Ishikawa (cell line): ENCODE results near the gene LECT2.

Experiments used
- CEBPB ChIP-seq: IDR thresholded peaks from 2 replicates; pipeline ENCODE4 v1.6.1; 2012
- CREB1 ChIP-seq: IDR thresholded peaks from 2 replicates; pipeline ENCODE4 v1.6.1; 2012; ENCODE audit warnings: low read depth
- EGR1 ChIP-seq: IDR thresholded peaks from 2 replicates; pipeline ENCODE4 v1.6.1; 2012
- EP300 ChIP-seq: IDR thresholded peaks from 2 replicates; pipeline ENCODE4 v1.6.1; 2012; ENCODE audit warnings: borderline replicate concordance
- FOXM1 ChIP-seq: IDR thresholded peaks from 2 replicates; pipeline ENCODE4 v1.6.1; 2012; ENCODE audit warnings: low read depth, borderline replicate concordance
- MAX ChIP-seq: IDR thresholded peaks from 2 replicates; pipeline ENCODE4 v1.6.1; 2012
- NFIC ChIP-seq: IDR thresholded peaks from 2 replicates; pipeline ENCODE4 v1.6.1; 2012
- RAD21 ChIP-seq: IDR thresholded peaks from 2 replicates; pipeline ENCODE4 v1.6.1; 2012; ENCODE audit warnings: low read depth
- TAF1 ChIP-seq: IDR thresholded peaks from 2 replicates; pipeline ENCODE4 v1.6.1; 2012; ENCODE audit warnings: low read depth, mild to moderate bottlenecking
- TCF12 ChIP-seq: IDR thresholded peaks from 2 replicates; pipeline ENCODE4 v1.6.1; 2012; ENCODE audit warnings: low read depth
- TEAD4 ChIP-seq: IDR thresholded peaks from 2 replicates; pipeline ENCODE4 v1.6.1; 2012
- USF1 ChIP-seq: IDR thresholded peaks from 2 replicates; pipeline ENCODE4 v1.6.1; 2012
- YY1 ChIP-seq: IDR thresholded peaks from 2 replicates; pipeline ENCODE4 v1.6.1; 2012; ENCODE audit warnings: low read depth
- ZBTB7A ChIP-seq: IDR thresholded peaks from 2 replicates; pipeline ENCODE4 v1.6.1; 2012; ENCODE audit warnings: low read depth
- TF ChIP-seq, protein P1 (sequence below): IDR thresholded peaks from 2 replicates; pipeline ENCODE4 v1.6.1; 2012; ENCODE audit warnings: low read depth, mild to moderate bottlenecking

The LECT2 gene

GRCh38 chr5:135916638-135917263, 38.0 kb downstream of the LECT2 start:
- TF ChIP-seq USF1 (no peak), MAX (no peak), ZBTB7A (no peak), EGR1 (no peak), RAD21 (no peak), CREB1 (no peak), FOXM1 (no peak), CEBPB (no peak), TAF1 (no peak), NFIC (no peak), TEAD4 (no peak)

DNA sequence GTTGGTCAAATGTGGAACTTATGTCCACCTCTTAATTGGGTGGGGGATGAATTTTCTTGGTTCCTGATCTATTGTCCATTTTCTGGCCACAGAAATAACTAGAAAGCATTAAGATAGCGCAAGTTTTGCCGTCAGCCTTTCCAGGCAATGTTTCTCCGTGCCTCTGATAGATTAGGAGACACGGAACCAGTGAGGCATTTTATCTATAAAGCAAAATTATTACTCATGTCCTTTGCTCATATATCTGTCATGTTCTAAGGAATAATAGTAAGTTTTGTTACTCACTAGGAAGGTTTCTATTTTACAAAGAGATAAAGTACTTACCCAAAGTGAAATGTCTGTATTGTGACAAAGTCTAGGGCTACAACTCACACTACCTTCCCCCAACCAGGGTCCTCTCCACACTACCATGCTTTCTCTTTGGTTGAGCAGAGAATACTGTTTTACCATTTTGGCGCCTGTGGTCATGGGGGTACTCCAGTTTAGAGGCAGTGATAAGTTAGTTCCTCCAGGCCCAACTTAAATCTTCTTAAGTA, 39.2 kb downstream of the LECT2 start:
- TF ChIP-seq ZBTB7A = no peak
- TF ChIP-seq USF1 = no peak
- no peak for TF ChIP-seq FOXM1
- no peak for TF ChIP-seq RAD21
- TF ChIP-seq TCF12 = no peak
- no peak for TF ChIP-seq YY1
- TF ChIP-seq TAF1 = no peak
- TF ChIP-seq EGR1 = no peak
- TF ChIP-seq, protein P1, sequence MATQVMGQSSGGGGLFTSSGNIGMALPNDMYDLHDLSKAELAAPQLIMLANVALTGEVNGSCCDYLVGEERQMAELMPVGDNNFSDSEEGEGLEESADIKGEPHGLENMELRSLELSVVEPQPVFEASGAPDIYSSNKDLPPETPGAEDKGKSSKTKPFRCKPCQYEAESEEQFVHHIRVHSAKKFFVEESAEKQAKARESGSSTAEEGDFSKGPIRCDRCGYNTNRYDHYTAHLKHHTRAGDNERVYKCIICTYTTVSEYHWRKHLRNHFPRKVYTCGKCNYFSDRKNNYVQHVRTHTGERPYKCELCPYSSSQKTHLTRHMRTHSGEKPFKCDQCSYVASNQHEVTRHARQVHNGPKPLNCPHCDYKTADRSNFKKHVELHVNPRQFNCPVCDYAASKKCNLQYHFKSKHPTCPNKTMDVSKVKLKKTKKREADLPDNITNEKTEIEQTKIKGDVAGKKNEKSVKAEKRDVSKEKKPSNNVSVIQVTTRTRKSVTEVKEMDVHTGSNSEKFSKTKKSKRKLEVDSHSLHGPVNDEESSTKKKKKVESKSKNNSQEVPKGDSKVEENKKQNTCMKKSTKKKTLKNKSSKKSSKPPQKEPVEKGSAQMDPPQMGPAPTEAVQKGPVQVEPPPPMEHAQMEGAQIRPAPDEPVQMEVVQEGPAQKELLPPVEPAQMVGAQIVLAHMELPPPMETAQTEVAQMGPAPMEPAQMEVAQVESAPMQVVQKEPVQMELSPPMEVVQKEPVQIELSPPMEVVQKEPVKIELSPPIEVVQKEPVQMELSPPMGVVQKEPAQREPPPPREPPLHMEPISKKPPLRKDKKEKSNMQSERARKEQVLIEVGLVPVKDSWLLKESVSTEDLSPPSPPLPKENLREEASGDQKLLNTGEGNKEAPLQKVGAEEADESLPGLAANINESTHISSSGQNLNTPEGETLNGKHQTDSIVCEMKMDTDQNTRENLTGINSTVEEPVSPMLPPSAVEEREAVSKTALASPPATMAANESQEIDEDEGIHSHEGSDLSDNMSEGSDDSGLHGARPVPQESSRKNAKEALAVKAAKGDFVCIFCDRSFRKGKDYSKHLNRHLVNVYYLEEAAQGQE = no peak
- no peak for TF ChIP-seq TEAD4
- TF ChIP-seq NFIC = no peak
- no peak for TF ChIP-seq EP300
- no peak for TF ChIP-seq CEBPB
- TF ChIP-seq CREB1 = no peak
- no peak for TF ChIP-seq MAX

GRCh38 chr5:135913713-135914626, 40.8 kb downstream of the LECT2 start:
- TF ChIP-seq TAF1 = no peak
- no peak for TF ChIP-seq TEAD4
- no peak for TF ChIP-seq MAX
- no peak for TF ChIP-seq YY1
- TF ChIP-seq EGR1 = no peak
- no peak for TF ChIP-seq CEBPB
- no peak for TF ChIP-seq EP300
- TF ChIP-seq FOXM1 = no peak
- TF ChIP-seq CREB1 = no peak
- TF ChIP-seq, protein P1 = no peak
- TF ChIP-seq NFIC = no peak
- no peak for TF ChIP-seq RAD21
- TF ChIP-seq USF1 = no peak
- no peak for TF ChIP-seq ZBTB7A
- TF ChIP-seq TCF12 = no peak

DNA sequence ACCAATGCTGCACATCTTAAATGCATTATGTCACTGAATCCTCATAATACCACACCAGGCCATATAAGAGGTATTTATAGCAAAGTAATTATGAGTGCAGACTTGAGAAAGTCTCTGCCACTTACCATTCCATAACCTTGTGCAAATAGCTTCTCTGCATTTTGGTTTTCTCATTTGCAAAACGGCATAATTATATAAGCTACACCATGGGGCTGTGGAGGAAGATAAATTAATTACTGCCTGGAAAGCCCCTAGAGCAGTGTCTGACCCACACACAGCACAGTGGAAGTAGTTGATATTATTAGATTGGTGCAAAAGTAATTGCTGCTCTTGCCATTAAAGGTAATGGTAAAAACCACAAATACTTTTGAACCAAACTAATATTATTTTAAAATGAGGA, 49.6 kb downstream of the LECT2 start:
- TF ChIP-seq CEBPB (no peak), NFIC (no peak), YY1 (no peak), TCF12 (no peak), ZBTB7A (no peak), USF1 (no peak)
- TF ChIP-seq, protein P1 = no peak
